Left ventricle myocardium inferior (tissue), 1 donor: ENCODE results near the gene TAF8. TPM values are rescaled to one million over a fixed set of nuclear protein-coding genes. Genes with fewer than 3 reads are reported as not detected.
"Not testable (repeated sequence)": the region's sequence is repeated elsewhere in the genome, so short reads cannot be mapped to it uniquely, and the experiment has no call there.

ENCODE experiments used
- DNase-seq: peaks from one replicate; pipeline ENCODE4 v3.0.0-alpha.2; 2020
- H3K27ac ChIP-seq: fragments of 200-600 bp; replicated peaks from 2 replicates; pipeline ENCODE4 v1.8.0; 2021
- H3K27me3 ChIP-seq: fragments of 200-600 bp; 2 replicates; pipeline ENCODE4 v1.8.0; 2021; ENCODE audit warnings: low read depth
- H3K36me3 ChIP-seq: fragments of 200-600 bp; 2 replicates; pipeline ENCODE4 v1.8.0; 2021
- H3K4me1 ChIP-seq: fragments of 200-600 bp; 2 replicates; pipeline ENCODE4 v1.8.0; 2021
- H3K4me3 ChIP-seq: fragments of 200-600 bp; 2 replicates; pipeline ENCODE4 v1.8.0; 2021; ENCODE audit warnings: mild to moderate bottlenecking, moderate library complexity
- H3K9me3 ChIP-seq: fragments of 200-600 bp; replicated peaks from 2 replicates; pipeline ENCODE4 v1.8.0; 2021
- intact Hi-C: fragments of 100-400 bp; cut with micrococcal nuclease; formaldehyde crosslinking; loops from one replicate; pipeline ENCODE4 v1.11.0; 2022
- total RNA-seq: library from RNA; stranded (reverse); fragmentation: NEBNext Ultra II Directional; extraction: Animal tissue kit (Norgen Biotek cat#: 25700); gene quantifications from one replicate; pipeline ENCODE4 v1.2.1, GENCODE V29; 2021
- TF ChIP-seq, protein P1 (sequence below): fragments of 200-600 bp; IDR thresholded peaks from 2 replicates; pipeline ENCODE4 v1.8.0; 2021; ENCODE audit warnings: antibody characterized with exemption, mild to moderate bottlenecking, borderline replicate concordance
- donor health status: DM: no; HTN: yes; CAD: no; lungs with severe emphysema.

The TAF8 gene
- total RNA-seq, 1 donor from 2014 or later = 28.5 TPM

DNA sequence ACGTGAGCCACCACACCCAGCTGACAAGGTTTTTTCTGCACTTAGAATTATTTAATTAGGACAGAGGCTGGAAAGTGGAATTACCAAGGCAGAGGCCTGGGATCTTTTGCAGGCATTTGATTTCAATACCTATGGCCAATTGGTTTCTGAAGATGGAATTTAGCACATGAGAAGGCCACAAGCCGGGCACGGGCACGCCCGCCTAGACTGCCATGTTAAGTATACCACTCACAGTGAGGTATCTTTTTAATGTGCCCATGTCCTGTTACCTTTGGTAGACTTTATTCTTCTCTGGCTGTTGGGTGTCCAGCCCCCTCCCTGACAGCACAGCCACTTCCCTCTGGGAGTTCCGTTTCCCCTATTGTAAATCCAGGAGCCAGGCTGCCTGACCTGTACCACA, 18.0 kb upstream of the TAF8 start:
- no peak for DNase-seq
- TF ChIP-seq, protein P1, sequence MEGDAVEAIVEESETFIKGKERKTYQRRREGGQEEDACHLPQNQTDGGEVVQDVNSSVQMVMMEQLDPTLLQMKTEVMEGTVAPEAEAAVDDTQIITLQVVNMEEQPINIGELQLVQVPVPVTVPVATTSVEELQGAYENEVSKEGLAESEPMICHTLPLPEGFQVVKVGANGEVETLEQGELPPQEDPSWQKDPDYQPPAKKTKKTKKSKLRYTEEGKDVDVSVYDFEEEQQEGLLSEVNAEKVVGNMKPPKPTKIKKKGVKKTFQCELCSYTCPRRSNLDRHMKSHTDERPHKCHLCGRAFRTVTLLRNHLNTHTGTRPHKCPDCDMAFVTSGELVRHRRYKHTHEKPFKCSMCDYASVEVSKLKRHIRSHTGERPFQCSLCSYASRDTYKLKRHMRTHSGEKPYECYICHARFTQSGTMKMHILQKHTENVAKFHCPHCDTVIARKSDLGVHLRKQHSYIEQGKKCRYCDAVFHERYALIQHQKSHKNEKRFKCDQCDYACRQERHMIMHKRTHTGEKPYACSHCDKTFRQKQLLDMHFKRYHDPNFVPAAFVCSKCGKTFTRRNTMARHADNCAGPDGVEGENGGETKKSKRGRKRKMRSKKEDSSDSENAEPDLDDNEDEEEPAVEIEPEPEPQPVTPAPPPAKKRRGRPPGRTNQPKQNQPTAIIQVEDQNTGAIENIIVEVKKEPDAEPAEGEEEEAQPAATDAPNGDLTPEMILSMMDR = no peak
- no peaks in the 10 kb centered on the region for H3K9me3 ChIP-seq
- H3K27me3 ChIP-seq = no peaks in the 10 kb centered on the region
- H3K4me1 ChIP-seq = peaks cover 60% of the 10 kb centered on the region
- peak overlapping the region; percentile 18 for H3K27ac ChIP-seq
- no peaks in the 10 kb centered on the region for H3K36me3 ChIP-seq
- intact Hi-C loops = no loop called here
- no peak overlapping the region for H3K4me3 ChIP-seq

DNA sequence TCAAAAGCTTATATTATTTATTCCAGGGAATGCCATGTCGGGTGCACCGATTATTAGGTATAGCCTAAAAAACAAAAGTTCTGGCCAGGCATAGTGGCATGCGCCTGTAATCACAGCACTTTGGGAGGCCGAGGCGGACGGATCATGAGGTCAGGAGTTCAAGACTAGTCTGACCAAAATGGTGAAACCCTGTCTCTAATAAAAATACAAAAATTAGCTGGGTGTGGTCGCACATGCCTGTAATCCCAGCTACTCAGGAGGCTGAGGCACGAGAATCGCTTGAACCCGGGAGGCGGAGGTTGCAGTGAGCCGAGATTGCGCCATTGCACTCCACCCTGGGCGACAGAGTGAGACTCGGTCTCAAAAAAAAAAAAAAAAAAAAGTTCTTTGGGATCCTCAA, 12.7 kb upstream of the TAF8 start:
- H3K9me3 ChIP-seq, DNase-seq, H3K27ac ChIP-seq, H3K36me3 ChIP-seq, H3K27me3 ChIP-seq, H3K4me3 ChIP-seq, intact Hi-C loops: not testable (repeated sequence)
- peaks cover 53% of the 10 kb centered on the region for H3K4me1 ChIP-seq

DNA sequence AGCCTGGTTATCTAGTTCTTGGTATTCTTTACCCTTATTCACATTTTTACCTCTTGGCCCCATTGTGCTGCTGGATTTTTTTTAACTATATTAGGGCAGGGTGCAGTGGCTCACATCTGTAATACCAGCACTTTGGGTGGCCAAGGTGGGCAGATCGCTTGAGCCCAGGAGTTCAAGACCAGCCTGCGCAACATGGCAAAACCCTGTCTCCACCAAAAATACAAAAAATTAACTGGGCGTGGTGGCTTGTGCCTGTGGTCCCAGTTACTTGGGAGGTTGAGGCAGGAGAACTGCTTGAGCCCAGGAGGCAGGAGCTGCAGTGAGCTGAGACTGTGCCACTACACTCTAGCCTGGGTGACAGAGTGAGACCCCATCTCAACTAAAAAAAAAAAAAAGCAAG, 12.2 kb upstream of the TAF8 start:
- Histone ChIP-seq H3K4me1 (peaks cover 53% of the 10 kb centered on the region), H3K4me3 (no peak overlapping the region), H3K36me3 (no peaks in the 10 kb centered on the region), H3K9me3 (no peaks in the 10 kb centered on the region), H3K27ac (no peak overlapping the region), H3K27me3 (no peaks in the 10 kb centered on the region)
- TF ChIP-seq, protein P1 = no peak
- intact Hi-C loops = no loop called here
- no peak for DNase-seq

DNA sequence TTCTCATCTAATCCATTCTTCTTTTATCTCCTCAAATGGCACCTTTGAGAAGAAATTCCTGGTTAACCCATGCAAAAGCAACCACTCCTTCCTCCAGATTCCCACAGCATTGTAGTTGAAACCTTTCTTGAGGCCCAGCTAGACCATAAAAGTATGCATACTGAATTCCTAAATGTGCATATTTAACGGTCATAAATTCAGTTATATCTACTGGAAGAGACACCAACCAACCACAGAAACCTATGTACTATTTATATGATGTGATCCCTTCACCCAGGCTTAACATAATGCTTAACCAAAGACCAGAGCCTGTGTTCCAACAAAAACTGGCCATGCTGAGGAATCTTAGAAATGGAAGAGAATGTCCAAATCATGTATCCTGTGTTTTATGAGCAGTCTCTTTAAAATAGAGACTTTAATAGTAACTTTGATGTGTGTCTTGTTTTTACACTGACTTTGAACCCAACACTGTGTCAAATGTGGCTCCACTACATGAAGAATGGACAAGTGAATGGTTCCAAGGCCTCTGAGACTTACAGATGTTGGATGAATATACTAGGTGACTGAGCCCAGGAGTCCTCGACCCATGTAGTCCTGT, 11.4 kb upstream of the TAF8 start:
- H3K4me1 ChIP-seq = peaks cover 58% of the 10 kb centered on the region
- TF ChIP-seq, protein P1 = no peak
- H3K27me3 ChIP-seq = no peaks in the 10 kb centered on the region
- no peak overlapping the region for H3K4me3 ChIP-seq
- no peaks in the 10 kb centered on the region for H3K9me3 ChIP-seq
- intact Hi-C loops = no loop called here
- no peaks in the 10 kb centered on the region for H3K36me3 ChIP-seq
- peak overlapping the region; percentile 83 for H3K27ac ChIP-seq
- no peak for DNase-seq

DNA sequence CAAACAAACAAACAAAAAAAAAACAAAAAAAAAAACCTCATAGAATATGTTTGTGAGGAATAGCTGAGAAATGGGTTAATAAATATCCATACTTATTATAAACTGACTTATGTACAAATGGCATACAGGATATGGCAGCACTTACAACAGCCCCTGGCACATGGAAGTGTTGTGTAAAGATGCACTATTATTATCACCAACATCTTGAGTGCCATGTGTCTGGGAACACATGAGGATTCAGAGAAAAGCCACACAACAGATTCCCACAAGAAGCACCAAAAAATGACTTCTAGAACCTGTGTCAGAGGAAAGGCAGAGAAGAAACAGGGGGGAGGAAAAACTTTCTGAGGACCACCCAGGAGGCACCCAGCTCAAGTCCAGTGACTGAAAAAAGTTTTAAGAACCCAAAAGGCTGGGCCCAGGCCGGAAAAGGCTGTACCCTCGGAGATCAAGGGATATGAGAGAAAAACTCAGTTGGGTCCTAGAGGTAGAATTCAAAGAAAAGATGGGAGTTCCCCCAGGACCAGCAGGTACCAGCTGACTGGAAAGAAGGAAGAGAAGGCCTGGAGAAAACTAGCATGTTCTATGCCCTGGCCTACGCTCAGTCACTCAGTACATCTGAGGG, 9.4 kb upstream of the TAF8 start:
- intact Hi-C loops = loop anchor here (5.0 to 10.0 kb wide), 3 partner anchors 104 to 256 kb away; partner anchors contain the start of genes PRICKLE4 and TOMM6
- H3K9me3 ChIP-seq = no peaks in the 10 kb centered on the region
- TF ChIP-seq, protein P1 = no peak
- no peak for DNase-seq
- no peaks in the 10 kb centered on the region for H3K27me3 ChIP-seq
- H3K4me3 ChIP-seq = peak overlapping the region; percentile 22
- H3K4me1 ChIP-seq = peaks cover 72% of the 10 kb centered on the region
- H3K36me3 ChIP-seq = no peaks in the 10 kb centered on the region
- H3K27ac ChIP-seq = peak overlapping the region; percentile 83

DNA sequence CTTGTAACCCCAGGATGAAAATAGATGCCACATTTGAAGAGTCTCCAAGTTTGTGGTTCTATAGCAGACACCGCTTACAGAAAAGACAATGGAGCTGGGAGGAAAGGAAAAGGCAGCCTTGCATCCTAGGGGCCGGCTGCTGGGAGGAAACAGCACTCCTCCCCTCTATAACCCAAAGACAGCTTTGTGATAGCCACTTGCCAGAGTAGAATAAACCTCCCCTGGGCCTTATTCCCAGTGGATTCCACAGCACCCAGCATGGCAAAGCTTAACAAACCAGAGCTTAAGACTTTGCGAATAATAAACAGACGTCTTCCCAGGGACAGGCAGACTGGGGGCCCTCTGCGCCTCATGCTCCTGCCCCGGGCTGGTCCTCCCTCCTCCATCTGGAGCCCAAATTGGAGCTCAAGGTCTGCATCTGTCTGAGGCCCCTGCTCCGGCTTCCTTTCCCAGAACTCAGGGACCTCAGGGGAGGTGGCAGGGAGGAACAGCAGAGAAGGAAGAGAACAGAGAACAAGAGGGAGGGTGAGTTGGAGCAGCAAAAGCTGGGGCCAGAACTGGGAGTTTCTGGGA, 8.8 kb upstream of the TAF8 start:
- TF ChIP-seq, protein P1 = no peak

More for the DNA sequence above, 8.8 kb upstream of the TAF8 start:
- H3K4me1 ChIP-seq = peaks cover 78% of the 10 kb centered on the region
- H3K27me3 ChIP-seq = no peaks in the 10 kb centered on the region
- H3K4me3 ChIP-seq = peak overlapping the region; percentile 22
- no peaks in the 10 kb centered on the region for H3K9me3 ChIP-seq
- H3K27ac ChIP-seq = peak overlapping the region; percentile 83
- intact Hi-C loops = loop anchor here (5.0 to 10.0 kb wide), 3 partner anchors 104 to 257 kb away; partner anchors contain the start of genes PRICKLE4 and TOMM6
- H3K36me3 ChIP-seq = no peaks in the 10 kb centered on the region
- DNase-seq = peak; percentile 58
